HCT116 (cell line): ENCODE measurements around the gene SHROOM3. TPM values are rescaled to one million over a fixed set of nuclear protein-coding genes. Genes with fewer than 3 reads are reported as not detected.
A peak's percentile ranks its signal among the peaks of the same experiment; 100 is the strongest.

Experiments used
- ATAC-seq: fragments of 200-7000 bp; cut with Tn5 transposase; 2 replicates; pipeline ENCODE4 v1.9.1; 2020; ENCODE audit warnings: mild to moderate bottlenecking, moderate library complexity
- BruUV-seq: library from RNA; stranded (reverse); fragments of 400-500 nt; replicated peaks from 2 replicates; lab custom pipeline; 2021; lab: Mats Ljungman, UMichigan
- CTCF ChIA-PET: fragments of 300-600 bp; sonication (Branson Sonifier 250); formaldehyde crosslinking; loops from one replicate; lab custom pipeline; 2021; ENCODE audit warnings: antibody characterized with exemption; lab: Charles Lee
- POLR2A ChIA-PET: fragments of 300-600, 350-600 bp; sonication (Branson Sonifier 250); formaldehyde crosslinking; loops from one replicate; lab custom pipeline; 2021; ENCODE audit warnings: antibody characterized with exemption; lab: Charles Lee
- RAD21 ChIA-PET, 2 experiments: fragments of 300-600 bp; sonication (Branson Sonifier 250); formaldehyde crosslinking; loops; one replicate each; lab custom pipeline; 2023; ENCODE audit warnings: low total read pairs in 2 of 2; ENCODE audit not compliant: uncharacterized antibody in 2 of 2, unreplicated experiment in 2 of 2, low non-redundant PET in 1 of 2; lab: Charles Lee
- DNase-seq: peaks from one replicate; pipeline ENCODE4 v3.0.0-alpha.2; 2010; ENCODE audit warnings: low read depth, low spot score
- H2AFZ ChIP-seq: fragments of 200-600 bp; shearing (Covaris generic), sonication (generic); 2 replicates; pipeline ENCODE4 v1.6.1; 2017; ENCODE audit warnings: low read depth, mixed run types, mixed read lengths, antibody characterized with exemption, low read length; ENCODE audit not compliant: poor library complexity, severe bottlenecking
- H3K27ac ChIP-seq: 2 replicates; pipeline ENCODE4 v1.5.1; 2012; ENCODE audit warnings: low read depth, low read length
- H3K27me3 ChIP-seq: fragments of 200-600 bp; sonication (generic); 2 replicates; pipeline ENCODE4 v1.6.1; 2016; ENCODE audit warnings: mixed run types, low read length, mixed read lengths; ENCODE audit not compliant: insufficient read depth
- H3K36me3 ChIP-seq, 2 experiments: fragments of 200-500 bp in 1 of 2; fragments of 200-600 bp in 1 of 2; sonication (Bioruptor generic) in 1 of 2; sonication (generic) in 1 of 2; 2 replicates each; pipeline versions ENCODE4 v1.5.1 to v1.6.1; 2014 to 2016; ENCODE audit warnings: low read length in 2 of 2, inconsistent platforms in 1 of 2, mixed read lengths in 1 of 2, mixed run types in 1 of 2; ENCODE audit not compliant: insufficient read depth in 2 of 2, control insufficient read depth in 1 of 2
- H3K4me1 ChIP-seq, 2 experiments: fragments of 200-600 bp in 1 of 2; sonication (generic) in 1 of 2; 2 replicates each; pipeline versions ENCODE4 v1.5.1 to v1.6.1; 2012 to 2017; ENCODE audit warnings: low read length in 2 of 2, inconsistent platforms in 1 of 2, mild to moderate bottlenecking in 1 of 2, mixed read lengths in 1 of 2, mixed run types in 1 of 2, moderate library complexity in 1 of 2; ENCODE audit not compliant: insufficient read depth in 2 of 2, control insufficient read depth in 1 of 2
- H3K4me2 ChIP-seq: fragments of 200-600 bp; sonication (generic); 2 replicates; pipeline ENCODE4 v1.6.1; 2017; ENCODE audit warnings: mixed run types, low read length, mixed read lengths
- H3K4me3 ChIP-seq, 2 experiments: fragments of 200-600 bp in 1 of 2; sonication (generic) in 1 of 2; replicated peaks in 1 of 2; 2 replicates each; pipeline ENCODE4 v1.5.1; 2011 to 2016; ENCODE audit warnings: low read length in 2 of 2, control low read depth in 1 of 2, low read depth in 1 of 2, mild to moderate bottlenecking in 1 of 2, mixed read lengths in 1 of 2, mixed run types in 1 of 2
- H3K79me2 ChIP-seq: fragments of 200-600 bp; sonication (generic); 2 replicates; pipeline ENCODE4 v1.6.1; 2017; ENCODE audit warnings: mild to moderate bottlenecking, mixed run types, low read length, moderate library complexity, mixed read lengths; ENCODE audit not compliant: insufficient read depth
- H3K9ac ChIP-seq: fragments of 200-600 bp; sonication (generic); 2 replicates; pipeline ENCODE4 v1.6.1; 2016; ENCODE audit warnings: low read length, mixed read lengths
- H3K9me2 ChIP-seq: fragments of 200-600 bp; sonication (generic), shearing (Covaris generic); 2 replicates; pipeline ENCODE4 v1.6.1; 2017; ENCODE audit warnings: mixed run types, mild to moderate bottlenecking, moderate library complexity; ENCODE audit not compliant: insufficient read depth
- H3K9me3 ChIP-seq, 2 experiments: fragments of 200-500 bp in 1 of 2; fragments of 200-600 bp in 1 of 2; sonication (Bioruptor generic) in 1 of 2; sonication (generic) in 1 of 2; 2 replicates each; pipeline ENCODE4 v1.6.1; 2014 to 2017; ENCODE audit warnings: low read length in 2 of 2, mixed read lengths in 2 of 2, inconsistent platforms in 1 of 2, low read depth in 1 of 2, mild to moderate bottlenecking in 1 of 2, mixed run types in 1 of 2, moderate library complexity in 1 of 2; ENCODE audit not compliant: control insufficient read depth in 1 of 2, insufficient read depth in 1 of 2
- H4K20me1 ChIP-seq: fragments of 200-600 bp; sonication (generic), shearing (Covaris generic); 2 replicates; pipeline ENCODE4 v1.6.1; 2017; ENCODE audit warnings: mixed run types, mild to moderate bottlenecking, moderate library complexity; ENCODE audit not compliant: insufficient read depth
- ATF3 ChIP-seq: IDR thresholded peaks from 2 replicates; pipeline ENCODE4 v1.6.1; 2012
- CEBPB ChIP-seq: IDR thresholded peaks from 2 replicates; pipeline ENCODE4 v1.6.1; 2012; ENCODE audit warnings: low read depth
- CTCF ChIP-seq, 3 experiments: fragments of 200-600 bp in 1 of 3; sonication (generic) in 1 of 3; IDR thresholded peaks in 2 of 3; conservative IDR thresholded peaks in 1 of 3; 2 replicates each; pipeline ENCODE4 v1.5.1; 2012 to 2017; ENCODE audit warnings: low read depth in 2 of 3, low read length in 2 of 3, antibody characterized with exemption in 1 of 3, borderline replicate concordance in 1 of 3, control low read depth in 1 of 3, mild to moderate bottlenecking in 1 of 3, mixed read lengths in 1 of 3, mixed run types in 1 of 3, moderate library complexity in 1 of 3; ENCODE audit not compliant: insufficient read depth in 1 of 3
- EGR1 ChIP-seq: IDR thresholded peaks from 2 replicates; pipeline ENCODE4 v1.6.1; 2012; ENCODE audit warnings: low read depth
- ELF1 ChIP-seq: IDR thresholded peaks from 2 replicates; pipeline ENCODE4 v1.6.1; 2012; ENCODE audit warnings: low read depth, borderline replicate concordance
- FOSL1 ChIP-seq: IDR thresholded peaks from 2 replicates; pipeline ENCODE4 v1.6.1; 2012; ENCODE audit warnings: low read depth
- POLR2A ChIP-seq: IDR thresholded peaks from 2 replicates; pipeline ENCODE4 v1.7.0; 2011; ENCODE audit warnings: borderline replicate concordance; ENCODE audit not compliant: insufficient read depth, insufficient read length; ENCODE audit errors: extremely low read depth
- POLR2AphosphoS5 ChIP-seq: IDR thresholded peaks from 2 replicates; pipeline ENCODE4 v1.6.1; 2011; ENCODE audit warnings: mild to moderate bottlenecking, low read depth, low read length, moderate library complexity
- RAD21 ChIP-seq: IDR thresholded peaks from 2 replicates; pipeline ENCODE4 v1.6.1; 2012; ENCODE audit warnings: low read depth, mild to moderate bottlenecking
- REST ChIP-seq: IDR thresholded peaks from 2 replicates; pipeline ENCODE4 v1.6.1; 2012; ENCODE audit warnings: low read depth
- SIN3A ChIP-seq: IDR thresholded peaks from 2 replicates; pipeline ENCODE4 v1.6.1; 2012; ENCODE audit warnings: low read depth
- SP1 ChIP-seq: IDR thresholded peaks from 2 replicates; pipeline ENCODE4 v1.6.1; 2012; ENCODE audit warnings: low read depth
- SRF ChIP-seq: IDR thresholded peaks from 2 replicates; pipeline ENCODE4 v1.6.1; 2012; ENCODE audit warnings: low read depth
- TCF7L2 ChIP-seq: IDR thresholded peaks from 2 replicates; pipeline ENCODE4 v1.7.0; 2011; ENCODE audit warnings: borderline replicate concordance, inconsistent platforms; ENCODE audit not compliant: insufficient read depth, insufficient read length; ENCODE audit errors: extremely low read depth
- ZBTB33 ChIP-seq: IDR thresholded peaks from 2 replicates; pipeline ENCODE4 v1.6.1; 2011; ENCODE audit warnings: mild to moderate bottlenecking, low read length, moderate library complexity; ENCODE audit not compliant: insufficient replicate concordance; ENCODE audit errors: extremely low read depth
- ZFX ChIP-seq: fragments of 450-650 bp; IDR thresholded peaks from 2 replicates; pipeline ENCODE4 v1.6.1; 2017
- intact Hi-C: fragments of 100-400 bp; cut with micrococcal nuclease; formaldehyde crosslinking; loops from 2 replicates; pipeline ENCODE4 v1.10.0; 2022
- total RNA-seq: library from RNA; stranded (reverse); gene quantifications from one replicate; pipeline ENCODE4 v1.2.1, GENCODE V29; 2021; ENCODE audit not compliant: unreplicated experiment

SHROOM3 gene
- total RNA-seq, 1 experiment from 2014 or later = 22.5 TPM

- CTCF ChIA-PET = no interaction called here
- Histone ChIP-seq H3K4me3 (no peak overlapping the region), H3K36me3 (no peaks in the 10 kb centered on the region), H3K4me1 (peaks cover 4 to 18% of the 10 kb centered on the region in 2 experiments; a peak in 3 of 4 replicates), H3K79me2 (no peaks in the 10 kb centered on the region), H3K4me2 (no peak overlapping the region; the same call in 1 of the 2 replicates), H3K9ac (no peak overlapping the region), H4K20me1 (no peaks in the 10 kb centered on the region), H3K27ac (no peak overlapping the region), H3K27me3 (no peaks in the 10 kb centered on the region), H3K9me3 (no peaks in the 10 kb centered on the region), H2AFZ (peak overlapping the region; percentile 86), H3K9me2 (no peaks in the 10 kb centered on the region)
- no peak for DNase-seq
- no peak for ATAC-seq
- BruUV-seq = no TSS peak
- intact Hi-C loops = no loop called here
- TF ChIP-seq SIN3A (no peak), RAD21 (no peak), EGR1 (no peak), REST (no peak), CEBPB (no peak), ZFX (no peak), SRF (no peak), TCF7L2 (no peak), SP1 (no peak), FOSL1 (no peak), ZBTB33 (no peak), POLR2A (no peak), ELF1 (no peak), ATF3 (no peak), CTCF (IDR thresholded peaks at IDR 0.05 in 2 of 3, conservative IDR thresholded peaks at IDR 0.05 in 1 of 3; ENCODE audit: borderline replicate concordance in 1 of 3, insufficient read depth in 1 of 3, low read depth in 2 of 3, low read length in 2 of 3) (no peak), POLR2AphosphoS5 (no peak)
- RAD21 ChIA-PET = no interaction called here
- POLR2A ChIA-PET = no interaction called here
Observed at GRCh38 chr4:76563454-76564122, 128.6 kb downstream of the SHROOM3 start.
